ENCODE results near the gene TTC39A. TPM values are rescaled to one million over a fixed set of nuclear protein-coding genes. Genes with fewer than 3 reads are reported as not detected.

TTC39A gene
- total RNA-seq, 1 donor from 2014 or later: 1.4 TPM

DNA sequence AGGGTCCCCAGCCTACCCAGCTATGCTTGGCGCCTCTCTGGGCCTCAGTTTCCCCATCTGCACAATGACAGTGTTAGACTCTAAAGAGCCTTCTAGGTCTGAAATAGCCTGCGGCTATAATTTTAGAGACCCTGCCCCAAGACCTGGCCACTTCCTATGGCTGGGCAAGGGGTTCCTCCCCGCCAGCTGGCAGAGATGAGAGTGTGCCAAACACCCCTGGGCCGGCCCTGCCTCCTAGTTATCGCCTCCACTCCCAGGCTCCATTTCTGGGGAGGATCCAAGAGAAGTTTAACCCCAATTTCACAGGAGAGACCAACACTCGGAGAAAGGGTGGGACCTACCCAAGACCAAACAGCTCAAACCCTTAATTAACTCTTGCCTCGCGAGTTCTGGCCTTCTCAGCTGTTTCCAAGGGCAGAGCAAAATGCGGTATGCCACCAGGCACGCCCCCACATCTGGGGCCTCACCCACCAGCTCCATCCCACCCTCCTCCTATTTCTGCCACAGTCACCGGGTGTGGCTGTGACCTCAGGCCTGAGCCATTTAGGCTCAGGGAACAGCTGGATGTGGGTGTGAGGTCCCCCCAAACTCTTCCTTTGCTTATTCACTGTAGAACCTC is 35.7 kb downstream of the TTC39A start:
- Histone ChIP-seq H3K4me2 (ENCODE audit: low read length) (no peak overlapping the region), H3K4me3 (ENCODE audit: insufficient read depth, low read depth, low read length) (no peak overlapping the region), H4K20me1 (ENCODE audit: insufficient read depth, low read length) (no peaks in the 10 kb centered on the region), H3K9ac (ENCODE audit: low read length) (no peak overlapping the region), H3K27ac (ENCODE audit: low read depth, low read length) (no peak overlapping the region), H3K79me2 (ENCODE audit: insufficient read depth, low read length) (no peaks in the 10 kb centered on the region), H2AFZ (ENCODE audit: low read depth, low read length) (no peak overlapping the region), H3K36me3 (ENCODE audit: insufficient read depth, low read length) (no peaks in the 10 kb centered on the region), H3K27me3 (ENCODE audit: insufficient read depth, low read length) (no peaks in the 10 kb centered on the region), H3K4me1 (ENCODE audit: insufficient read depth, low read length) (no peaks in the 10 kb centered on the region), H3K9me3 (ENCODE audit: insufficient read depth, low read depth, low read length) (no peaks in the 10 kb centered on the region)
- H3K27ac Mint-ChIP-seq (ENCODE audit: unreplicated experiment): no peak overlapping the region
- FAIRE-seq (no peak), DNase-seq (ENCODE audit: low read depth) (no peak)
- H3K27me3 Mint-ChIP-seq (ENCODE audit: low read depth, unreplicated experiment): peaks cover 9% of the 10 kb centered on the region
- TF ChIP-seq EZH2 (IDR thresholded peaks at IDR 0.05; ENCODE audit: insufficient read depth, low read length) (no peak), CTCF (IDR thresholded peaks at IDR 0.05; ENCODE audit: insufficient read depth, low read depth, low read length) (no peak)
- H3K4me3 Mint-ChIP-seq (ENCODE audit: unreplicated experiment): no peak overlapping the region
- peaks cover 6% of the 10 kb centered on the region for H3K36me3 Mint-ChIP-seq (ENCODE audit: low read depth, unreplicated experiment)
- peaks cover 5% of the 10 kb centered on the region for H3K4me1 Mint-ChIP-seq (ENCODE audit: low read depth, unreplicated experiment)
- no peaks in the 10 kb centered on the region for H3K9me3 Mint-ChIP-seq (ENCODE audit: unreplicated experiment)

DNA sequence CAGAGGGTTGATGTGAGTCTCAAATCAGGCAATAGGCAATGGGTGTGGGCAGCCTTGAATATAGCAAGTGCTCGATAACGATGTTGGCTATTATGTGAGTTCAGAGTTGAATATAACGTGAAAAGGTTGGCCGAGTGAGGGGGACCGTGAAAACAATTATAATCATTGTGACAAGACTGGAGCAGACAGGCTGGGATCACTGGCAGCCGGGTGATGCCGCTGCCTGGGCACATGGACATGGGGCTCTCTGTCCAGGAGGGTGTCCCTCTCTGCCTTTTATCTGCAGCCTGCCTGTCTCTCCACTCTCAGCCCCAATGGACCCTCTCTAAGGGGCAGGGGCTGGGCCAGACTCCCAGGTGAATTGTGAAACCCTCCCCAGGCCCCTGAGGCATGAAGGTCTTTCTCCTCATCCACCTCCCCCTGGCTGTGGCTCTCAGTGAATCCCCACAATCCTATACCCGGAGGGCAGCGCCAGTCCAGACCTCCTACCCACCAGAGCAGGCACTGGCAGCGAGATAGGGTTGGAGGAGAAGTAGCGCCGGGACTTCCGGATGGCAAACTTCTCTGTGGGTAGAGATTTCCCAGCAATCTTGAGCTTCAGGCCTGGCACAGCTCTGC is 36.4 kb downstream of the TTC39A start:
- H3K4me2 ChIP-seq (ENCODE audit: low read length): no peak overlapping the region
- H4K20me1 ChIP-seq (ENCODE audit: insufficient read depth, low read length): no peaks in the 10 kb centered on the region
- H3K36me3 ChIP-seq (ENCODE audit: insufficient read depth, low read length): no peaks in the 10 kb centered on the region
- H3K27ac Mint-ChIP-seq (ENCODE audit: unreplicated experiment): no peak overlapping the region
- no peaks in the 10 kb centered on the region for H3K27me3 ChIP-seq (ENCODE audit: insufficient read depth, low read length)
- no peaks in the 10 kb centered on the region for H3K4me1 ChIP-seq (ENCODE audit: insufficient read depth, low read length)
- no peak overlapping the region for H3K9ac ChIP-seq (ENCODE audit: low read length)
- H3K79me2 ChIP-seq (ENCODE audit: insufficient read depth, low read length): no peaks in the 10 kb centered on the region
- H3K36me3 Mint-ChIP-seq (ENCODE audit: low read depth, unreplicated experiment): peaks cover 10% of the 10 kb centered on the region
- no peak overlapping the region for H3K4me3 ChIP-seq (ENCODE audit: insufficient read depth, low read depth, low read length)
- no peaks in the 10 kb centered on the region for H3K9me3 Mint-ChIP-seq (ENCODE audit: unreplicated experiment)
- no peak for FAIRE-seq
- peaks cover 5% of the 10 kb centered on the region for H3K4me1 Mint-ChIP-seq (ENCODE audit: low read depth, unreplicated experiment)
- no peak overlapping the region for H2AFZ ChIP-seq (ENCODE audit: low read depth, low read length)
- no peak overlapping the region for H3K27ac ChIP-seq (ENCODE audit: low read depth, low read length)
- H3K4me3 Mint-ChIP-seq (ENCODE audit: unreplicated experiment): no peak overlapping the region
- DNase-seq (ENCODE audit: low read depth): no peak
- no peaks in the 10 kb centered on the region for H3K9me3 ChIP-seq (ENCODE audit: insufficient read depth, low read depth, low read length)
- H3K27me3 Mint-ChIP-seq (ENCODE audit: low read depth, unreplicated experiment): peaks cover 9% of the 10 kb centered on the region
- TF ChIP-seq EZH2 (IDR thresholded peaks at IDR 0.05; ENCODE audit: insufficient read depth, low read length) (no peak), CTCF (IDR thresholded peaks at IDR 0.05; ENCODE audit: insufficient read depth, low read depth, low read length) (no peak)

GRCh38 chr1:51290489-51290847 is 39.9 kb downstream of the TTC39A start:
- Mint-ChIP-seq H3K9me3 (ENCODE audit: unreplicated experiment) (no peaks in the 10 kb centered on the region), H3K4me1 (ENCODE audit: low read depth, unreplicated experiment) (no peaks in the 10 kb centered on the region), H3K36me3 (ENCODE audit: low read depth, unreplicated experiment) (peaks cover 11% of the 10 kb centered on the region), H3K4me3 (ENCODE audit: unreplicated experiment) (no peak overlapping the region), H3K27me3 (ENCODE audit: low read depth, unreplicated experiment) (no peaks in the 10 kb centered on the region), H3K27ac (ENCODE audit: unreplicated experiment) (no peak overlapping the region)
- Histone ChIP-seq H3K4me3 (ENCODE audit: insufficient read depth, low read depth, low read length) (no peak overlapping the region), H2AFZ (ENCODE audit: low read depth, low read length) (no peak overlapping the region), H3K36me3 (ENCODE audit: insufficient read depth, low read length) (peaks cover 3% of the 10 kb centered on the region), H3K9me3 (ENCODE audit: insufficient read depth, low read depth, low read length) (no peaks in the 10 kb centered on the region), H3K27ac (ENCODE audit: low read depth, low read length) (no peak overlapping the region), H3K4me1 (ENCODE audit: insufficient read depth, low read length) (no peaks in the 10 kb centered on the region), H3K4me2 (ENCODE audit: low read length) (no peak overlapping the region), H4K20me1 (ENCODE audit: insufficient read depth, low read length) (no peaks in the 10 kb centered on the region), H3K27me3 (ENCODE audit: insufficient read depth, low read length) (no peaks in the 10 kb centered on the region), H3K9ac (ENCODE audit: low read length) (no peak overlapping the region), H3K79me2 (ENCODE audit: insufficient read depth, low read length) (no peaks in the 10 kb centered on the region)
- DNase-seq (ENCODE audit: low read depth) (no peak), FAIRE-seq (no peak)
- TF ChIP-seq CTCF (IDR thresholded peaks at IDR 0.05; ENCODE audit: insufficient read depth, low read depth, low read length) (no peak), EZH2 (IDR thresholded peaks at IDR 0.05; ENCODE audit: insufficient read depth, low read length) (no peak)
